Measurements from ENCODE around the gene RFWD3.

The RFWD3 gene

GRCh38 chr16:74577882-74578366 lies 88.8 kb downstream of the RFWD3 start:
- Histone ChIP-seq H4K20me1 (ENCODE audit: insufficient read depth, low read length) (no peaks in the 10 kb centered on the region), H3K4me1 (ENCODE audit: insufficient read depth, low read length, severe bottlenecking) (peaks cover 15% of the 10 kb centered on the region), H3K4me2 (ENCODE audit: low read length) (no peak overlapping the region)

GRCh38 chr16:74575807-74576643 lies 90.7 kb downstream of the RFWD3 start:
- Histone ChIP-seq H3K9me3 (ENCODE audit: low read length) (no peaks in the 10 kb centered on the region), H3K4me1 (ENCODE audit: insufficient read depth, low read length, severe bottlenecking) (peaks cover 7% of the 10 kb centered on the region), H3K36me3 (ENCODE audit: insufficient read depth, low read length) (no peaks in the 10 kb centered on the region), H3K9ac (ENCODE audit: low read length) (no peak overlapping the region), H3F3A (ENCODE audit: insufficient read depth, low read length) (no peaks in the 10 kb centered on the region), H2AFZ (ENCODE audit: low read length) (no peak overlapping the region), H3K9me2 (ENCODE audit: low read depth, low read length) (no peaks in the 10 kb centered on the region), H4K20me1 (ENCODE audit: insufficient read depth, low read length) (no peaks in the 10 kb centered on the region), H3K4me3 (ENCODE audit: low read depth, low read length, poor library complexity, severe bottlenecking) (no peak overlapping the region), H3K4me2 (ENCODE audit: low read length) (no peak overlapping the region), H3K27me3 (ENCODE audit: insufficient read depth, low read length) (no peaks in the 10 kb centered on the region), H3K27ac (ENCODE audit: low read depth, low read length, poor library complexity, severe bottlenecking) (no peak overlapping the region), H3K79me2 (ENCODE audit: insufficient read depth, low read length) (peaks cover 64% of the 10 kb centered on the region)
- TF ChIP-seq EZH2 (IDR thresholded peaks at IDR 0.05; ENCODE audit: borderline replicate concordance, low read length) (no peak), CTCF (IDR thresholded peaks at IDR 0.05; ENCODE audit: low read length) (no peak)

More at GRCh38 chr16:74577882-74578366, 88.8 kb downstream of the RFWD3 start:
- H3K79me2 ChIP-seq (ENCODE audit: insufficient read depth, low read length): peaks cover 67% of the 10 kb centered on the region
- H3K27ac ChIP-seq (ENCODE audit: low read depth, low read length, poor library complexity, severe bottlenecking): no peak overlapping the region
- H3F3A ChIP-seq (ENCODE audit: insufficient read depth, low read length): no peaks in the 10 kb centered on the region
- H3K4me3 ChIP-seq (ENCODE audit: low read depth, low read length, poor library complexity, severe bottlenecking): no peak overlapping the region
- no peak overlapping the region for H3K9ac ChIP-seq (ENCODE audit: low read length)
- H3K9me2 ChIP-seq (ENCODE audit: low read depth, low read length): no peaks in the 10 kb centered on the region
- no peak overlapping the region for H2AFZ ChIP-seq (ENCODE audit: low read length)
- TF ChIP-seq EZH2 (IDR thresholded peaks at IDR 0.05; ENCODE audit: borderline replicate concordance, low read length): no peak
- TF ChIP-seq CTCF (IDR thresholded peaks at IDR 0.05; ENCODE audit: low read length): no peak
- no peaks in the 10 kb centered on the region for H3K9me3 ChIP-seq (ENCODE audit: low read length)
- no peaks in the 10 kb centered on the region for H3K36me3 ChIP-seq (ENCODE audit: insufficient read depth, low read length)
- H3K27me3 ChIP-seq (ENCODE audit: insufficient read depth, low read length): no peaks in the 10 kb centered on the region

- Histone ChIP-seq H4K20me1 (ENCODE audit: insufficient read depth, low read length) (no peaks in the 10 kb centered on the region), H3K9ac (ENCODE audit: low read length) (no peak overlapping the region), H3K4me3 (ENCODE audit: low read depth, low read length, poor library complexity, severe bottlenecking) (no peak overlapping the region), H3K79me2 (ENCODE audit: insufficient read depth, low read length) (peaks cover 65% of the 10 kb centered on the region), H3K4me2 (ENCODE audit: low read length) (no peak overlapping the region), H3K9me2 (ENCODE audit: low read depth, low read length) (no peaks in the 10 kb centered on the region), H3K4me1 (ENCODE audit: insufficient read depth, low read length, severe bottlenecking) (no peaks in the 10 kb centered on the region), H3F3A (ENCODE audit: insufficient read depth, low read length) (no peaks in the 10 kb centered on the region), H2AFZ (ENCODE audit: low read length) (no peak overlapping the region), H3K36me3 (ENCODE audit: insufficient read depth, low read length) (no peaks in the 10 kb centered on the region), H3K9me3 (ENCODE audit: low read length) (no peaks in the 10 kb centered on the region), H3K27me3 (ENCODE audit: insufficient read depth, low read length) (no peaks in the 10 kb centered on the region), H3K27ac (ENCODE audit: low read depth, low read length, poor library complexity, severe bottlenecking) (no peak overlapping the region)
- TF ChIP-seq CTCF (IDR thresholded peaks at IDR 0.05; ENCODE audit: low read length): 0 out of 2 replicates have a peak, but pooled peaks have one; percentile 6
- TF ChIP-seq EZH2 (IDR thresholded peaks at IDR 0.05; ENCODE audit: borderline replicate concordance, low read length): no peak
Observed at GRCh38 chr16:74575175-74575806, 91.4 kb downstream of the RFWD3 start.
